C1 segment of cervical spinal cord (tissue), 14 donors: ENCODE measurements around the gene HOXC12.

Source experiments
- DNase-seq, 14 donors: peaks; one replicate each; lab custom pipeline; 2025; lab: John Stamatoyannopoulos, UW

HOXC12 gene

DNA sequence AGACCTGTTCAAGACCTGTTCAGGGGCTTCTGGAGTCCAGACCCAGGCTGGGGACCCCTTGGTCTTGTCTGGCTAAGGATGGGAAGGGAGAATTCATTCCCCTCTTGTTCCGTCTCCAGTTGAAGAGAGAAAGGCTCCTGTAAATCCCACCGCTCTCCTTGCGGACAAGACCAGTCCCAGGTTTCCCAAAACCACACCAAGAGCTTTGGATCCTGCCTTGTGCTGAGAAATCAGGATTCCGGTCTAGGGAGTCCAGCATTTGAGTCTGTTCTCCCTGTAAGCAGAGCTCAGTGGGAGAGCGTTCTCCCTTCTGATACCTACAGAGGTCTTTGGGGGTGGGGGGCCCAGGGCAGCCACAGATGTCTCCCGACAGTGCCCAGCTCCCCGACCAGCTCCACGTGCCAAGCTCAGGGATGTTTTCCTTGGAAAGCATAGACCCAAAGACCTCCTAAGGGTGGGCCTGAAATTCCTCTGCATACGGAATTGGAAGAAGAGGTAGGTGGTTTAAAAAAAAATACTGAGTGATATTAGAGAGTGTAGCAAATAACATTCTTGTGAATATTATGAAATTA, 14.2 kb upstream of the HOXC12 start:
- no peak for DNase-seq

- DNase-seq = no peak
These were observed 13.5 kb upstream of the HOXC12 start for GRCh38 chr12:53941187-53941586.

DNA sequence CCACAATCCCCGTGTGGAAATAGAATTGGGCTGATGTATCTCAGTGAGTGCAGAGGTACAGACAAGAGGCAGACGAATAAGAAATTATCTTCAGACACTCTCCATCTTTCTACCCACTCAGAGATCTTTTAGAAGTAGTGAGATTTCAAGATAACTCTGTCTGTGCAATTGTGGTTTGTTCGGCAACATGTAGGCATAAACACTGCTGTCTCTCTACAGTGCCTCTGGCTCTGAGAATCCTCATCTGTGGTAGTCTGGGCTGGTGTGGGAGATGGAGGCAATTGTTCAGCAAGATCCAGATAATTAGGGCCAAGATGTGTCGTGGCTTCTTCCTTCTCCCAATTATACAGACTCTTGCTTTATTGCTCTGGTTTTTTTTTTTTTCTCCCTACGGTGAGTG, 13.0 kb upstream of the HOXC12 start:
- no peak for DNase-seq

- no peak for DNase-seq
These were observed 12.2 kb upstream of the HOXC12 start for GRCh38 chr12:53942467-53942997.

DNA sequence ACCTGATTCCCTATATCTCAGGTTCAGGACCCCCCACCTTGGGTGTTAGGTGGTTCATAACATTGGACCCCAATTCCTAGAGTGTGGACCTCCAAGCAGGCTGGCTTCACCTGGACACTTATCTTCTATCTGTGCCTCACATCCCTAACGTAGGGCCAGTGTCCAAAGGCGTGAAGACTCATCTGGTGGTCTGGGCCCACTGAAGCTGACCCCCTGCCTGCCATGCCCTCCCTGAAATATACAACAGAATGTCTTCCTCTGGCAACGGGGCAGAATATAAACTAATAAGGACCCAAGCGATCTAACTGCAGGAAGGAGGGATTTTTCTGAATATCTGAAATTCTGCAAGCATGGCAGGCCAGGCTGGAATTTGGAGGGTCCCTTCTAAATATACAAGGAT, 10.5 kb upstream of the HOXC12 start:
- no peak for DNase-seq

- no peak for DNase-seq
These were observed 9.5 kb upstream of the HOXC12 start for GRCh38 chr12:53944907-53945847.

- DNase-seq = no peak
These were observed 7.0 kb upstream of the HOXC12 start for GRCh38 chr12:53947743-53948142.

DNA sequence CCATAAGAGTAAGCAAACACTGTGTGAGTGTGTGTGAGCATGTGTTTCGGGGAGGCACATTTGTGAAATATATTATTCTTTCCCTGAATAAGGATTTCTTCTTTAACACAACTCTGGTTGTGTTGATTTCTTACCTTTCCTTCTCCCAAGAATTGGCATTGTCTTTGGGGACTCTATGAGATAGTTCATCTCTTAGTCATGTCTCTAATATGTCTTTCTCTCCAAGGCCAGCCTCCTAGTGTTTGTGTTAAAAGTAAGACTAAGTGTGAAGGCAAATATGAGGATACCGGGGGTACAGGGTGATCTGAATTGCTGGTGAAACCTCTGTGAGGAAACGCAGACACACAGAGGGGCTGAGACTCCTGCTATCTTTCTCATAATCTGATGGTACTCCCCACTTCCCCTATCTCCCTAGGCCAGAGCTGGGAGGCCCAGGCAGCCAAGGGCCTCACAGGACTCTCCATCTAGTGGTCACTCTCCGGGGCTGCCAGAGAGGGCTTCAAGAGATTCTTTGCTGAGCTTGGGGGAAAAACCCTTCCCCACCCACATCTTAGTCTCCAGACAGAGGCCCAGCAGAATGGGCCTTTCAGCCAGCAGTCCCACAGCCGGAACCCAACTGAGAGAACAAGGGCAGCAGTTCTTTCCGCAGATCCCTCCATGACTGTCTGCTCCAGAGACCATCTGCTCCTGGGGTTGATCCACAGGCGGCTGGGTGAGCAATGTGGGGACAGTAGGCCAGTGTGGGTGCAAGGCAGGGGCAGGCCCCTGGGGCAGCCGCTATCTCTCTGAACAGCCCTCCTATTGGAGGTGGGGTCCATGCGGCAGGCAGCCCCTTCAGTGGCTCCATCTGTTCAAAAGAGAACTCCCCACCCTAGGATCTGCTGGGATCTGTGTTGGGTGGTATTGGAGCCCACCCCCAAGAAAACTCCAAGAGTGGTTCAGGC, 5.8 kb upstream of the HOXC12 start:
- DNase-seq = no peak

- no peak for DNase-seq
These were observed 4.9 kb upstream of the HOXC12 start for GRCh38 chr12:53949631-53950436.

DNA sequence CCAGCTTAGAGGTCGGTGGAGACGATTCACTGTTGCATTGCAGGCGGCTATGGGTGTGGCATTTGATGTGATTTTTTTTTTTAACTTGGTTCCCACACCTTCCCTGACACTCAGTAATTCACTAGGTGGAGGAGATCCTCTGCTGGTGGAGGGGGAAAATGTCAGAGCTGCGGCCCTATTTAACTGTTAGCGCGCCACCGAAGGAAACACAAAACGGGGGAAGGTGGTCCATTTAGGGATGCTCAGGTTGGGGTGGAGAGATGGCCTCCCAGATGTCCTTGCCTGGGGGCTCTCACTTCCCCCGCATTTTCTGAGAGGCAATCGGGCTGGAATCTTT, 4.3 kb upstream of the HOXC12 start:
- DNase-seq = no peak

DNA sequence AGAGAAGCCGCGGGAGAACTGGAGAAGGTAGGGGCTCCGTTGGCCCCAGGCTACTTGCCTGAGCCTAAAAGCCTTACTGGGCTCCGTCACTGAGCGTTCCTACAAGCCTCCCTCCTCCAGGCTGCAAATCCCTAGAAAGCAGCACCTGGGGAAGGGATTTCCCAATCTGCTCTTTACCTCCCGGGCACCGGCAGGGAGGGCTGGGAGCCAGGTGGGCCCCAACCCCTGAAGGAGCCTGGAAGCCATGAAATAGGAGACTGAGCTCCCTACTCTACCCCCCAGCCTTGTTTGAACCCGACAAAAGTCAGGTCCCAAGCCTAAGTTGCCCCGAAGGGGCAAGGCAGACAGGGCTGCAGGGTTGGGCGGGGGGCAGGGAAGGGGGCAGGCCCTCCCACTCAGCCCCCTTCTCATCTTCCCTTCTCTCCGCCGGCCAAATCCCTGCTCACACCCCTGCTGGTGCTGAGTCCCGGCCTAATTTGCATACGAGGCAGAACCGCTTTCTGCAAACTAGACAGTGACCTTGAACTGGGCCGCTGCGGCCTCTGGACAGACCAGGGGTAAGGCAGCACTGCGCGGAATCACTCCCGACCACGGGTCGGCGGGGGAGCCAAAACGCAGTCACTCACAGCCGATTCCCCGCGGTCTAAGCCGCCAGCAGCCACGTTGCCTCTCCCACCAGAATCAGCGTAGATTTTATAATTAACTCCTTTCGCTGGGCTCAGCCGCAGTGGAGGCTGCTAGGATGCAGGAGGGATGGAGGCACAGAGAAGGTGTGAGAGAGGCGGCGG, 3.7 kb upstream of the HOXC12 start:
- DNase-seq = no peak

GRCh38 chr12:53951577-53952334, 2.9 kb upstream of the HOXC12 start:
- DNase-seq = no peak

DNA sequence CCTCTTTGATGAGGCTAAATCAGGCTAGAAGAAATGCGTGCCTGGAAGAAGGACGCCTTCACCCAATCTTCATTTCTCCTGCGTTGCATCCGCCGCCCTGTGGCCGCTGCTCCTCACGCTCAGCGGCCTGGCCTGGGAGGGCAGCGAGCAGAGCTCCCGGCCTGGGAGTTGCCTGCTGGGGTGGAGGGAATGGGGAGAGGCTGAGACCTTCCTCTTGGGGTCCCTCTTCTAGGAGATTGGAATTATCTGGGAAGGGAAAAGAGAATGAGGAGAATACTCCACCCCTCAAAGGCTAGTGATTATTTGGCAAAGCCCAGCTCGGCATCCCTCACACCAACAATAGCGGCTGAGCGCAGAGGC, 2.4 kb upstream of the HOXC12 start:
- DNase-seq = no peak

- no peak for DNase-seq
These were observed 1.6 kb upstream of the HOXC12 start for GRCh38 chr12:53952871-53953734.

DNA sequence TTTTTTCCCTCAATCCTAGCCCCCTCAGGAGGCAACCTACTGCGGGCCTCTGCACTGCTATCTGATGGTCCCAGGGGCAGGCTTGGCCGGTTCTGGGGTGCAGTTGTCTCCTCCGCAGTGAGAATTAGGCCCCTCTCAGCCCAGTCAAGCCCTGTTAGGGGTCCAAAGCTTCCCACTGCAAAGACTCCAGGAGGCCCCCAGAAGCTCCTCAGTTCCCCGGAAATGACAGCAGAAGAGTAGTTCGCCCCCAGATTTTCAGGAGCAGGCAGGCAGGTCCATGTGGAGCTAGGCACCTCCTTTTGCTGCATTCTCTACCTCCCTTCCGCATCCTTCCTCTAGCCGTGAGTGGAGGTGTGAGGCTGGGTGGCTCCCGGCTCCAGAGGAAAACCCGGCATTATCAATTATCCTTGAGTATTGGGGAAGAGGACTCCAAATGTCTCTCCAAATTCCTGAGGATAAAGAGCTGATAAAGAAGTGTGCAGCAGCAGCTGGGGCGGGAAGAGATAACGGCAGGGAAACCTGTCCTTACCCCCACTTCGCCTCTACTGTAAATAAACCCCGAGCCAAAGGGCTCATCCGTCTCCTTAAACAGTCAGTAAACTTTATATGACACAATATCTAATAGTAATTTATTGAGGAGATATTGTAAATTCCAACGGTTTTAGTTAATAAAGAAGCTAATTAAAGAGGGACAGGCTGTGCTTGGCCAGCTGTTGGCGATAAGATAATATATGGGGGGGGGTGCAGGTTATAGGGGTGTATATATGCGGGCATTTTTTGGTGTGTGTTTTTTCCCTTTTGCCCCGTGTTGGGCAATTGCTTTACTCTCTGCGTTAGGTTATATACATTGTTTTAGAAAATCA, 641 bp upstream of the HOXC12 start:
- no peak for DNase-seq

DNA sequence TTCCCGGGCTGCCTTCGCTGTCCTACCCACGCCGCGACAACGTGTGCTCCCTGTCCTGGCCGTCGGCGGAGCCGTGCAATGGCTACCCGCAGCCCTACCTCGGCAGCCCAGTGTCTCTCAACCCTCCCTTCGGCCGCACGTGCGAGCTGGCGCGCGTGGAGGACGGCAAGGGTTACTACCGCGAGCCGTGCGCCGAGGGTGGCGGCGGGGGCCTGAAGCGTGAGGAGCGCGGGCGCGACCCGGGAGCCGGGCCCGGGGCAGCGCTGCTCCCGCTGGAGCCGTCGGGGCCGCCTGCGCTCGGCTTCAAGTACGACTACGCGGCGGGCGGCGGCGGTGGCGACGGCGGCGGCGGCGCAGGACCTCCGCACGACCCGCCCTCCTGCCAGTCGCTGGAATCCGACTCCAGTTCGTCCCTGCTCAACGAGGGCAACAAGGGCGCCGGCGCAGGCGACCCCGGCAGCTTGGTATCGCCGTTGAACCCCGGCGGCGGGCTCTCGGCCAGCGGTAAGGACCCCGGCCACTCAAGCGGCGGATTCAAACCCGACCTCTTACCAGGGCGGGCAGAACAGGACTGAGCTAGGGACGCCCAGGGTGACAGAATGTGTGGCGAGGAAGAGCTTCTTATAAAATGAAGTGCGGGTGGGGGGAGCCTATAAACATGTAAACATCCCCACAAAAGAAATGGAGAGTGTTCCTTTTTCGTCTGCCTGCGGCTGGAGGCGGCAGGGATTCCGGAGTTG, 503 bp downstream of the HOXC12 start:
- DNase-seq = no peak

- no peak for DNase-seq
These were observed 1.1 kb downstream of the HOXC12 start for GRCh38 chr12:53955776-53956250.
